ENCODE results near the gene SRGAP3.

The SRGAP3 gene

DNA sequence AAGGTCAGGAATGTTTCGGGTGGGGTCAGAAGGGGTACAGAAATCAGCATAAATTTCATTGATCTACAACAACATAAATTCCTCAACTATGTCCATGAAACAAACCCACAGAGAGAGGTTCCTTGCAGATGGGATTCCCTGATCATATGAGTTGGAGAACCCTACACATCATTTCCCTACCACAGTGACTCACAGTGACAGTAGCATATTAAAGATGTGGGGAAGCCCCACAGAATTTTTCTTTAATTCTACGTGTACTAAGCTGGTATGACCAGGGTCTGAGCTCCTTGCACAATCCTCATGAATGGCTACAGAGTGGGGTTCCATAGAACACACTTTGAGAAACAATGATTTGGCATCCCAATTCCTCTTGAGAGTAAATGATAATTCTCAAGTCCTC lies 169.3 kb downstream of the SRGAP3 start:
- DNase-seq (ENCODE audit: low spot score): no peak

DNA sequence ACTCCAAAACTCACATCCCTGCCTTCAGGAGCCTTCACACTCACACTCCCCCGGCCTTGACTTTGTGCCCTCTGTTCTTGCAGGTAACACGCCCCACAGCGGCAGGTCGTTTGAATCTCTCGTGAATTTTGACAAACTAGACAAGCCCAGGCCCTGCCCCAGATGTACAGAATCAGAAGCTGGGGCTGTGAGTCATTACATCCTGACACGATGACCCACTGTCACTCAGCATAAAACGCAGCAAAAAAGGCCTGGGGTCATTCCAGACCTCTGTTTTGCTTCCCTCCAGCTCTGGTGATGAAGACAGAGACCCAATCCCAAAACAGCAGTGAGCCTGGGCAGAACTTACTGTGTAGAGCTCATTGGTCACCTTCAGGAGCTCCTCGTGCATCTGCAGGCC lies 169.8 kb downstream of the SRGAP3 start:
- no peak for DNase-seq (ENCODE audit: low spot score)

DNA sequence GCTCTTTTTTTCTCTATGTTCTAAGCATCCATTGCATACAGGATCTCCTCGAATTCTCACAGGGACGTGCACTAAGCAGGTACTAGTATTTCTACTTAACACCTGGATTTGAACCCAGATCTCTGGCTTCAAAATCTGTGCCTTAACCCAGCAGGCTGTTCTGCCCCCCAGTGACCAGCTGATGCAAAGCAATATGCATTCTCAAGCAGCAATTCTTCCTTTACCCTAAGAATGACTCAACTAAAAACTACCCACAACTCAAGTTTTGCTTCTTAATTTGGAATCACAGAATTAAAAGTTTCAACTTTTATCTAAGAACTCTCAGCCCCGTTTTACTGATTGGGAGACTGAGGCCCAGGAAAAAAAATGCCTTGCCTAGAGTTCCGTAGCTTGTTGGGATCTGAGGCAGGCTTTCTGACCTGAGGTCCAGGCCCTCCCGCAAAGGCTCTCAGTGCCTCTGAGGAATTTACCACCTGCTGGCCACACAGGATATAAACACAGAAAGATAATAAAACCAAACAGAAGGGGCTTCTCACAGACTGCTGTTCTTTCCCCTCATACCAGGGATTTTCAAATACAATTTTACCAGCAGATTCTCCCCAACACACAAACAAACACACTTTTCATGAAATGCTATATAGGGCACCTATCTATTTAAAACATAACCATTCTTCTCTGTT lies 170.7 kb downstream of the SRGAP3 start:
- no peak for DNase-seq (ENCODE audit: low spot score)

DNA sequence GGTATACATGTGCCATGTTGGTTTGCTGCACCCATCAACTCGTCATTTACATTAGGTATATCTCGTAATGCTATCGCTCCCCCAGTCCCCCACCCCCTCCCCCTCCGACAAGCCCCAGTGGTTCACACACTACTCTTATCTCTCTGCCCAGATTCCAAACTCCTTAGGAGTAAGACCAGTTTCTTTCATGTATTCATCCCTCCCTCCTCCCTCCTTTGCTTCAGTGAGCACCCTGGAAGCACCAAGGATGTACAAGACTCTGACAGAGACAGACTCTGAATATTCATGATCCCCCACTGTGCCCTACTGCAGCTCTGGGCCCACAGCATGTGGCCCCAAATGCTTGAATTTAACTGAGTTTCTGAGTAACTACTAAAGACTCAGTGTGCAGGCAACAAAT lies 172.4 kb downstream of the SRGAP3 start:
- DNase-seq (ENCODE audit: low spot score): no peak

DNA sequence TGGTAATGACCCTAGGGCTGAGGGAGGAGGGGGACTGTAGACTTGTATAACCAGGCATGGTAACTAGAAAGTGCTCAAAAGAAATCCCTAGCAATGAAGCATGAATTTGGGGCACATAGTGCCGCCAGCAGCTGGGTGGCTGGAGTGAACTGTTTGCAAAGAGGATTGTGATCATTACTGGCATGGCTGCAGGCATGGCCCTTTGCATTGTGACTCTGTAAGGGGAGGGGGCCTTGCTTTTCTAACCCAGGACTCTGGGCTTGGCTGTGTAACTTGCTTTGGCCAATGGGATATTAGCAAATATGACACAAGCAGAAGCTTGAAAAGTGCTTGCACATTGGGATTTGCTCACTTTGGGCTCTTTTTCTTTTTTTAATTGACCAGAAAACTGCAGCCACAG lies 173.7 kb downstream of the SRGAP3 start:
- DNase-seq (ENCODE audit: low spot score): no peak

DNA sequence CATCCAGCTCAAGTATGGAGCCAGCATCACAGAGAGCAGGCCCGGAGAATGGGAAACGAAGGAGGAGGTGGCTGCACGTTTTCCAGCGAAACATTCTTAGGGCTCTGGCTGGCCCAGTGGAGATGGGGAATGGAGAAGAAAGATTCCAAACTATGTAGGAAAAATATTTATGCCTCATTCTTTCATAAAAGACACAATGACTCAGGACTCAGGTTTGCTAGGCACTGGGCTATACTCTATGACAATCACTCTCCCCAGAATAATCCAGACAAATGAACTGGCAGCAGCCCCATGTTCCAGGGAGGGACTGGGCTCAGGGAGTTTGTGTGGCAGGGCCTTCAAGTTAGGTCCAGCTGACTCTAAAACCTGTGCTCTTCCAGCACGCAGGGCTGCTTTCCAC lies 175.4 kb downstream of the SRGAP3 start:
- no peak for DNase-seq (ENCODE audit: low spot score)

DNA sequence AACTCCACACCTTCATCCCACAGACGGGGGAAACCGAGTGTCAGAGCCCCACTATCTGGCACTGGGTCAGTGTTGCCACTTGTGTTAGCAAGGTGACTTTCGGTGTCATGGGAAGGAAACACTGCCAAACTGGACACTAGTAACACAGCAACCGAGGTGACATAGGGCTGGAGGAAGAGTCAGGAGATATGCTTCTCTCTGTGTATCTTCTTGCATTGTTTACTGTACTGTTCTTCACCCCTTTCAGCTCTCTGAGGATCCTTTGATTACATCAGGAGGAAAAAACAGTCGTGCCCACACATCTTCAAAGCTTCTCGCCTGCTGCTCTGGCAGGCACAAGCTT lies 176.8 kb downstream of the SRGAP3 start:
- no peak for DNase-seq (ENCODE audit: low spot score)

DNA sequence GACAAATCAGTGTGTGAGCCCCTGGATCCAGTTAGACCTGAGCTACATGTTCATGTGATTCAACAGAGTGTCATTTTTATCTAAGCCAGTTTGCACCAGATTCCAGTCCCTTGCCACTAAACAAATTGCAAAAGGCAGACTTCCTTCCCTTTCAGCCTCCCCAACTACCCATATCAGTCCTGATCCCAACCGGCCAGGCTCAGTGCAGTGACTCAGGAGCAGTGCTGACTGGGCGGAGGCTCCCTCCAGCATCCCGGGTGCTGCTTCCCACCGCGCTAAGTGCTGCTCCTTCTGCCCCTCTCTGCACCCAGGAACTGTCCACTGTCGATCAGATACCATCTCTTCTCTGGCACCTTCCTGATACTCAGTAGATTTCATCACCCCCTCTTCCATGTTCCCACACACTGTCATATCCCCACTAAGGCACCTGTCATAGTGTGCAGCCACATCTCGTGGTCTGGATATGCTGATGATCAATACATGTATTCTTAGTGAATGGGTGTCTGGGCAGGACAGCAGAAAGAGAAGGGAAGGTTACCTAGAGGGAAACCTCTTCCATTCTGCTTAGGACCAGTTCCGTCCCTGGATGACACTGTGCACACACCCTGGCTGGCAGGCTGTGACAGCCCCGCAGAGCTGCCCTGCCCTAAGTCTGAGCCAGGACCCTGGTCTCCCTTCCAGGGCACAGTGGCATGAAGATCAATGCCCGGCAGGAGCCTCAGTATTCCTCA lies 177.3 kb downstream of the SRGAP3 start:
- no peak for DNase-seq (ENCODE audit: low spot score)

DNA sequence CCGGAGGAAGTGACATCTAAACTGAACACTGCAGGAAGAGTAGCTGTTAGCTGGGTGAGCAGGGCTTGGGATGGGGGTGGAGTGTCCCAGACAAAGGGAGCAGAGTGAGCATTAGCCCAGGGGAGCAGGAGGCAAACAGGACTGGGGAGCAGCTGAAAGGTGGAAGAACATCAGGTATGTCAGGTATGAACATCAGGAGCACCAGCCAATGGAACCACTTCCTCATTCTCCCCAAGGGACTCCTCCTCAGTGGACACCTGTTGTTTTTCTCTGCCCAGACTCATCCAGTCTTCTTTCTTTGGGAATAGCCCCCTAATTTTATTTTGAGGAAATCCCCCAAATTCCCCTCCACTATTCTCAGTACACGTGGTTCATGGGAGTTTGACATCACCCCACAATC lies 178.5 kb downstream of the SRGAP3 start:
- DNase-seq (ENCODE audit: low spot score): no peak

DNA sequence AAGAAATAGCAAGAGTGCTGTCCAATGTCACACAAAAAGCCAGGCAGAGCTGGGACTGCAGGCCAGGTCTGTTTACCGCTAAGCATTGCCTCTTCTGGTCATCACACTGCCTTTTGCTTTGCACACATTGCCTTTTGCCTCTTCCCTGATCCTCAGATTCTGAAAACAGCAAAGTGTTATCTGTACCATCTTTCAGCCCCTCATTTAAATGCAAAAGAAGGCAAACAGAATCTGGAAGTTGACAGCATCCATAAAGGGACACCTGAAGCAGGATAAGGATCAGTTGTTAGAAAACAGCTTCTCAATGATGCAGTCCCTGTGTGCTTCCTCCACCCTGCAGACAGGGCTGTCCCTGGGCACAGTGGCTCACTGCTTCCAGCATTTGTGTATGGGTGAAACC lies 179.5 kb downstream of the SRGAP3 start:
- no peak for DNase-seq (ENCODE audit: low spot score)

DNA sequence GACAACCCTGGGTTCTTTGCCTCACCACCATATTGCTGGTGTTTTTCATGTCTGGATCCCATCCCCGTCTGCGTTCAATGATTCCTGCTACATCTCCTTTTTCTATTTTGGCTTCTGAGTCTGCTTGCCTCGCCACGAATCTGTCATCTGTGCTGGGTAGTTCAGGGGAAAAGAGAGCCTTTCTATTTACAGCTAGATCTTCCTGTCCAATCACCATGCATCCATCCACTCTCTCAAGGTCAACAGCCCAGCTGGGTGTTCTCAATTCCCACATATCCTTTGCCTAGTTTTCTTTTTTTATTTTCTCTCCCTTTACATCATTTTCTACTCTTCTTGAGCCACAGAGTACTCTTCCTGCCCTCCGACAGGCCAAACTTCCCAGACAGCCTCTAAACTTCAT lies 181.4 kb downstream of the SRGAP3 start:
- DNase-seq (ENCODE audit: low spot score): no peak

DNA sequence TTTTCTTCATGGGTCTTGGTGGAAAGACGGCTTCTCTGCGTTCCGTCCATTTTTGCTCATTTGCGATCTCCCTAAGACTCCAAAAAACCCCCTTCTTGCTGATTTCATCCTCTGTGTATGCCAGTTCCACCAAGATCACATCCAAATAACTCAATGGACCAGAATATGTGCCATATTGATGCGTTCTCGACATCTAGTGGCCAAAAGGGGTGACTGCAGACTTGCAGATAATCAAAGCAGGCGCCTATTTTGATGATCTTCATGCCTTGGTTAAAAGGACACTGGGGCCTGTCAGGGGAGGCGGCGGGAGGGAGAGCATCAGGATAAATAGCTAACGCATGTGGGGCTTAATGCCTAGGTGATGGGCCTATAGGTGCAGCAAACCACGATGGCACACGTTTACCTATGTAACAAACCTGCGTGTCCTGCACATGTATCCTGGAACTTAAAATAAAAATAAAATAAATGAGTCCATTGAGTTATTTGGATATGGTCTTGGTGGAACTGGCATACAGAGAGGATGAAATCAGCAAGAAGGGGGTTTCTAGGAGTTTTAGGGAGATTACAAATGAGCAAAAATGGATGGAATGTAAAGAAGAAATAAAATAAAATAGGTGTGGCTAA lies 182.0 kb downstream of the SRGAP3 start:
- DNase-seq (ENCODE audit: low spot score): peak; percentile 65

DNA sequence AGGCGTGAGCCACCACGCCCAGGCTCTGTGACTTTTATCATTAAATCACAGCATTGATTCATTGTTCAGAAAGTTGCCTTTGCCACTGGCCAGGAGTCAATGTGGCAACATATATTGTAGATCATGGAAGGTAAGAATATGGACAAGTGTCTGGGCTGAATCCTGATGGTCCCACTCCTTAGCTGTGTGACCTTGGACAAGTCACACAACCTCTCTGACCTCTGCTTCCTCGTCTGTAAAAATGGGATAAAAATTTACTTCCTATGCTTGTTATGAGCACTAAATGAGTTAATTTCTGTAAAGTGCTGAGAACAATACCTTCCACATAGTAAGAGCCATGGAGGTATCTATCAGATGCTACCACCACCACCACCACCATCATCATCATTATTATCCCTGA lies 182.7 kb downstream of the SRGAP3 start:
- DNase-seq (ENCODE audit: low spot score): no peak

DNA sequence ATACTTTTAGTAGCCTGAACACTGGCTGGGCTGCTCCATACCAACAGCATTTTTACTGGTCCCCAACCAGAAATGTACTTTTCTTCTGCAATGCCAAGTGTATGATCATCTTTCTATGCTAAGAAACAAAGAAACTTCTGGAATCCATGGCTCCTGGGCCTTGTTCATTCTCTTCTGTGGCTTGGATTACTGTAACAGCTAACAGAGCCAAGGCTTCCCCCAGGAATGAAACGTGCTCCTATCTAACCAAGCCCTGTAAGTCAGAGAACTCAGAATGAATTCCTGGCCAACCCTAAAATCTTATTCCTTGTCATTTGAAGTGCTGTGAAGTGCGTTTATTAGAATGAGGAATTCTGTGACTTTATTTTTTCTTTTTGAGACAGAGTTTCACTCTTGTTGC lies 183.3 kb downstream of the SRGAP3 start:
- no peak for DNase-seq (ENCODE audit: low spot score)

DNA sequence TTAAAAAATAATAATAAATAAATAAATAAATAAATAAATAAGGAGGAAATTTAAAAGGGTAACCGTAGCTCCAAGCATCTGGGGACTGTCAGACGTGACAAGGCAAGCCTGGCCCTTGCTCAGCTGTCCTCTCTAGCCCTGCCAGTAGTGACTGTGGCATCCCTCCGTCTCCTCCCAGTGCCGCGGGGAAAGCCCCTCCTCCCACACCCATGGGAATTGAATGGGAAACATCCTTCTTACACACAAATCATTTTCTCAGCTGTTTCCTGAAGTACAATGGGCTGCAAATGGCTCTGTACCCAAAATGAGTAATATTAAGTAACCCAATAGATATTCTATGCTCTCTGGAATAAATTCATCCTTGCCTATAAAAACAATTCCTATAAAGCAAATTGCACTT lies 184.6 kb downstream of the SRGAP3 start:
- DNase-seq (ENCODE audit: low spot score): no peak

DNA sequence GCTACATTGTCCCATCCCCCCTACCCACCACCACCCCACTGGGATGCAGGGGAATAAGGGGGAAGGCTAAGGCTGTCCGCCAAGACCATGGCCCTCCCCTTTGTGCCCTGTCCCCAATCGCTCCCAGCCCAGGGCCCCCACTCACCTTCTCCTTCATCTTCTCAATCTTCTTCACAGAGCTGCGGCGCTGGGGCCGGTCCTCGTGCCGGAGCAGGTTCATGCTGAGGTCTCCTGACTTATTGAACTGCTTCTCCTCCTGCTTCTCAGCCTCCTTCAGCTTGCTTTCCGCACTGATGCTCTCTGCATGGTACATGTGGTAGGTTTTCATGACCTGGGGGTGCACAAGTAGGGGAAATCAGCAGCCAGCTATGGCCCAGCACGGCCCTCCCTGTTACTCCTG lies 185.2 kb downstream of the SRGAP3 start:
- DNase-seq (ENCODE audit: low spot score): no peak

DNA sequence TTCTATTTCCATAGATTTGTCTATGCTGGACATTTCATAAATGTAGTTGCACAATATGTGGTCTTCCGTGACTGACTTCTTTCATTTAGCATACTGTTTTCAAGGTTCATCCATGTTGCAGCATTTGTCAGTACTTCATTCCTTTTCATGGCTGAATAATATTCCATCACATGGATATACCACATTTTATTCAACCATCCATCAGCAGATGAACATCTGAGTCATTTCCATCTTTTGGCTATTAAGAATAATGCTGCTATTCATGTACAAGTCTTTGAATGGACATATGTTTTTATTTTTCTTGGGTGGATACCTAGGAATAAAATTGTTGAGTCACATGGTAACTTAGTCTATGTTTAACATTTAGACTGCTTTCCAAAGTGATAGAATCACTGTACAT lies 186.9 kb downstream of the SRGAP3 start:
- no peak for DNase-seq (ENCODE audit: low spot score)

DNA sequence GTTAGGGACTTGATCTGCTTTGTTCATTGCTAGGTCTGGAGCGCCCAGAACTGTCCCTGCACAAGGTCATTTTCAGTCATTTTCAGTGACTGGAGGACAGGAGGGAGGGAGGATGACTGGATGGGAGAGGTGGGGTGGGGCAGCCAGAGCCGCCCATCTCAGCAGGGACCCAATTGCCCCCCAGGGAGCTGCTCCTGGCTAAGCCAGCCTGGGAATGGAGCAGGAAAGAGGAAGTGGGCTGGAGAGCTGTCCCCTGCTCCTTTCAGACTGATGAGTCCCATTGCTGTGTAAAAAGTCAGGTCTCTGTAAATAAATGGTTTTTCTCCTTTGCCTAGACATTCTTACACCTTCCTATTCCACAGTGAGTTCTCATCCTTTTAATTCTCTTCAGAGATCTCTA lies 187.8 kb downstream of the SRGAP3 start:
- no peak for DNase-seq (ENCODE audit: low spot score)

DNA sequence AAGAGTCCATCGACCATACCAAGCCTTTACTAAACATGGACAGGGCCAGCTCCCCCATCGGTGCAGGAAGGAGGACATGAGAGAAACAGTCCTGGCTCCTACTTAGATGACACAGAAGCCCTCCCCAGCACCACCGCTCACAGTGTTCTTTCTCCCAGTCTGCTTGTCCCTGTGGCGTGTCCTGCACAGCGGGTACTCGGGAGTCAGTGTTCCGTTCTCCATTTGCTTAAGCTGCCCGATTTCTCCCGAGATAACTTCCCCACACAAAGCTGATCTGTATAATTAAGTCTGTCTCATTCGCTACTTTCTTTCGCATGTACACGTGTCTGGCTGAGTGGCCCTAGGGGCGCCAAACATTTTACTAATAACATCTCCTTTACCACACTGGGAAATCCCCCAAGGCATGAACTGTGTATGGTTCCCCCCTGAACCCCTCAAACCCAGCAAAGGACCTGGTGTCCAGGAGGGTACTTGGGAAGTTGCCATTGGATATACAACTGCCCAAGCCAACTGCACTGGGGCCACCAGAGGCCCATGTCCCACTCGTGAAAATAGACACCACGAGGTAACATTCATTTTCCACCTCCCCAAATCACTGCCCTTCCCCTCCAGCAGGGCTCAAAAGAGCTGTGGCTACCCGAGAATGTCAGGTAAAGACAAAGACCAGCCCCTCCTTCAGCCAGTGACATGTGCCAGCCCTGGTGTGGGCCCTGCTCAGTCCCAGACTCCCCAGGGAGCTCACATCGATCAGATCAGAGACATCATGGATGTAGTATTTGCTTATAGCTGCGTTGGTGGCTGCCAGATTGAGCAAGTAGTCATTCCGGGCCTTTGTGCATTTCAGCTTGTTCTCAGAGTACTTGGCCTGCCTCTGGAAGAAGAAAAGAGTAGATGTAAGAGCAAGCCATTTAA lies 189.7 kb downstream of the SRGAP3 start:
- DNase-seq (ENCODE audit: low spot score): no peak

DNA sequence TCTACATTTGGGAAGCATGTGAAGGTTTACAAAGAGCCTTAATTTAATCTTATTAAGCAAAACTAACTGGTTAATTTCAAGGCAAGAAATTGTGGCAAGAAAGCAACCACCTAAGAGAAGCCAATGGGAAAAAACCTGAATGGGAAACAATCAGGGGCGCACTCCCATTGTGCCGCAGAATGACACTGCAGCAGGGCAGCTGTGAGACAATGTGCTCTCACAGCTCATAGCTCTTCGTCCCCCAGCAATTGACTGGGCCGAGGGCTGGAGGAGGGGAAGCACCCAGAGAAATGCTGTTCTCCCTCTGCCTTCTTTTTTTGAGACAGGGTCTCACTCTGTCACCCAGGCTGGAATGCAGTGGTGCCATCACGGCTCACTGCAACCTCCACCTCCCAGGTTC lies 192.9 kb downstream of the SRGAP3 start:
- no peak for DNase-seq (ENCODE audit: low spot score)

DNA sequence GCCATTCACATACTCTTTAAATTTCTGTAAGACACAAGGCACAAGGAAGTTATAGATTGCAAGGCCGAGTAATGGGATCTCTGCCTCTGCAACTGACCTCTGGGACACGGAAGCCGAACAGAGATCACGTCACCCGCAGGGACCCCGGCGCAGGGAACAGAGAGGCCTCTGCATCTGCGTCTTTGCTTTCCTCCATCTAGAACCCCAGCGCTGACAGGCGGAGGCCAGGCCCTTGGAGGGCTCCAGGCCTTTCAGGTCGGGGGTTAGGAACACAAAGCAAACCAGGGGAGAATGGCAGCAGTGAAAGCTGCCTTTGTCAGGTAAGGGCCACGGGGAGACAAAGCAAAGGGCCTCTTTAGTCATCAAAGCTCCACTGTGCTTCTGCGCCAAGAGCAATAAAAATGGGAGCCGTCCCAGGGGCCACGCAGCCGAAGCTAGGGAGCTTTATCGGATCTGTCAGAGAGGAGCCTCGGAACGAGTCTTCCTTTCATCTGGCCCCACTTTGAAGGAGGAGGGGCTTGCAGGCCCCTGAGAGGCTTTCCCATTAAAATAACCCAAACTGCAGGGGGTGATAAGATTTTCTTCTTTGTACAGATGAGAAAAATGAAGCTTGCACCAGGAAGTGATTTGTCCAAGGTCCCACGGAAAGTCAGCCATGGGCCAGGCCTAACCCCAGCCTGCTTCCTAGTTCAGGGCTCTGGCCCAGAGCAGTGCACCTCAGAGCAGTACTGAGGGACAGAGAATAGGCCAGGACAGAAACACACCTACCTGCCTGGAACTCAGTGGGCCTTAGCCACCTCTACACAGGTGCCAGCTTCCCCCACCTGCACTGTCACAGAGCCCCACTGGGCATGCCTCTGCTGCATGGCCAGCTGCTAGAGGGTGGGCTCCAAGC lies 201.7 kb downstream of the SRGAP3 start:
- no peak for DNase-seq (ENCODE audit: low spot score)

DNA sequence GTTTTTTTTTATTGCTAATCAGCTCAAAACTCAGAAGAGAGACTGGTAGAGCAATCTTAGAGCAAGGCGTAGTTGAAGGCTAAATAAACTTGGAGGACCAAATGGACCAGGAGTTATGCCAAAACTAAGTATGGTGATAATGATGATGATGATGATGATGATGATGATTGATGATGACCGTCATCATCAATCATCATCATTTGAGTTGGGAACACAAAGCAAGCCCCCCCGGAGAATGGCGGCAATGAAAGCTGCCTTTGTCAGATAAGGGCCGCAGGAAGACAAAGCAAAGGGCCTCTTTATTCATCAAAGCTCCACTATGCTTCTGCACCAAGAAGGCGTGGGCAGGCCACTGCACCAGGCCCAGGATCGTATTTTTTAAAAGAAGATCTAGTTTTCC lies 204.1 kb downstream of the SRGAP3 start:
- no peak for DNase-seq (ENCODE audit: low spot score)

Data from ecto neural progenitor cell (in vitro differentiated cells).